ENCODE data around the gene TMPRSS11D.

TMPRSS11D gene

DNA sequence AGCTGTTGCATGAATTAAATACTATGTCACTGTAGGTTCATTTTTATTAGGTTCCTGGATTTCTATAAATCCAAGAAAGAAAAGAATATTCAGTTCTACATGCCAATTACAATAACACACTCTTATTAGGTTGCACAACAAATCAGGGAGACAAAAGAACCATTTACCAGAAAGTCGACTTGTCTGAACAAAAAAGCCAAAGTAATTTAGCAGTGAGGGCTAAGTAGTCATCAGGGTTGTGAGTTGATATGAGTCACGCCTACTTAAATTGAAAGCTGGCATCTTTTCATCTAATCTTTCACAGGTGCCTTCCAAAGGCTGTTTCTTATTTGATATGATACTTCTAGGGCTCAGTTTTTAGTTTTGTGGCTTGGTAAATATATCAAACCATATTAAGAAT, 104.2 kb downstream of the TMPRSS11D start:
- Histone ChIP-seq H3K27me3 (ENCODE audit: control insufficient read depth, insufficient read depth, low read length, poor library complexity, severe bottlenecking) (no peaks in the 10 kb centered on the region), H3K36me3 (ENCODE audit: control insufficient read depth, insufficient read depth, low read length) (no peaks in the 10 kb centered on the region), H3K4me1 (ENCODE audit: control insufficient read depth, insufficient read depth, low read length) (no peaks in the 10 kb centered on the region), H3K4me3 (ENCODE audit: insufficient read depth, low read depth, low read length) (no peak overlapping the region), H3K9me3 (ENCODE audit: control insufficient read depth, low read length) (no peaks in the 10 kb centered on the region), H3K27ac (ENCODE audit: insufficient read depth, low read depth, low read length, poor library complexity, severe bottlenecking) (no peak overlapping the region)
- 94 to 100% methylated on average over 2 of the region's 2 CpGs for WGBS, 2 experiments

DNA sequence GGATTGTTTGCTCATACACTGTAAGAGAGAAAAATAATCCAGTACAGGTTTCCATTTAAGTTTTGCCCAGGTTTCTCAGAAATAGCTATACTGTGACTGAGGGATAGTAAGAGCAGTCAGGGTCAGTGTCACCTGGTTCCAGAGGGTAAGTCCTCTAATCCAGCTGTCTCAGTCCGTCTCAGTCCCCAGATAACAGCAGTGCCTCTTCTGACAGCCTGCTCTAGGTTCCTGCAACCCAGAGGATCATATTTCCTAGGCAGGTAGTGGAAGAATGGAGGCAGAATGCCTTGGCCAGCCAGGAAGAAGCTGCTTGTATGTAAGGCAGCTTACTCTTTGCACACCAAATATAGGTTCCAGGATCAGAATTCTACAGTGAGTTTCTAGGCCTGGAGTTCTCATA, 107.1 kb downstream of the TMPRSS11D start:
- H3K4me1 ChIP-seq (ENCODE audit: control insufficient read depth, insufficient read depth, low read length): no peaks in the 10 kb centered on the region
- no peak overlapping the region for H3K4me3 ChIP-seq (ENCODE audit: insufficient read depth, low read depth, low read length)
- no peaks in the 10 kb centered on the region for H3K27me3 ChIP-seq (ENCODE audit: control insufficient read depth, insufficient read depth, low read length, poor library complexity, severe bottlenecking)
- WGBS, 2 experiments: 71 to 75% methylated on average over 1 of the region's 1 CpG
- no peak overlapping the region for H3K27ac ChIP-seq (ENCODE audit: insufficient read depth, low read depth, low read length, poor library complexity, severe bottlenecking)
- no peaks in the 10 kb centered on the region for H3K36me3 ChIP-seq (ENCODE audit: control insufficient read depth, insufficient read depth, low read length)
- H3K9me3 ChIP-seq (ENCODE audit: control insufficient read depth, low read length): no peaks in the 10 kb centered on the region

Data from ectodermal cell (in vitro differentiated cells).